Activated CD4-positive, alpha-beta T cell treated with anti-CD3 and anti-CD28 coated beads, Interleukin-2, Interleukin-4, amounts not matched to agents 100 ng/mL and 50 ng/mL, durations not matched to agents 16 hours and 8 hours (primary cell): ENCODE data around the gene B4GALT2.

ENCODE experiments used
- DNase-seq: peaks from one replicate; pipeline ENCODE4 v3.0.0-alpha.2; 2020; ENCODE audit warnings: low spot score

The B4GALT2 gene

GRCh38 chr1:43978551-43979260, at the start of gene B4GALT2:
TSS of gene B4GALT2 (plus strand) at chr1:43979210. CDS start at chr1:43981161, 1,951 bp downstream.
- peak; percentile 42 for DNase-seq

- DNase-seq, result peak; percentile 15
Measured at GRCh38 chr1:43930168-43930948, 48.7 kb upstream of the B4GALT2 start.

- DNase-seq, result no peak
Measured at GRCh38 chr1:43930949-43931275, 48.1 kb upstream of the B4GALT2 start.

- DNase-seq, result no peak
Measured at GRCh38 chr1:43931711-43932660, 47.0 kb upstream of the B4GALT2 start.

- DNase-seq, result no peak
Measured at GRCh38 chr1:43932786-43933385, 46.1 kb upstream of the B4GALT2 start.

GRCh38 chr1:43933386-43934100, 45.5 kb upstream of the B4GALT2 start, which contains the start of gene ARTN:
TSS of gene ARTN (plus strand) at chr1:43933801. CDS start at chr1:43935657, 1,856 bp downstream.
- no peak for DNase-seq

GRCh38 chr1:43934101-43934985, 44.7 kb upstream of the B4GALT2 start:
- peak; percentile 61 for DNase-seq

- no peak for DNase-seq
Measured at GRCh38 chr1:43934986-43935324, 44.1 kb upstream of the B4GALT2 start.

GRCh38 chr1:43935711-43936427, 43.1 kb upstream of the B4GALT2 start:
- DNase-seq, result no peak

- no peak for DNase-seq
Measured at GRCh38 chr1:43936431-43937151, 42.4 kb upstream of the B4GALT2 start.

- DNase-seq, result no peak
Measured at GRCh38 chr1:43937179-43937865, 41.7 kb upstream of the B4GALT2 start.

GRCh38 chr1:43938383-43938782, 40.6 kb upstream of the B4GALT2 start:
- DNase-seq, result no peak

GRCh38 chr1:43938892-43939587, 40.0 kb upstream of the B4GALT2 start:
- DNase-seq, result no peak

- DNase-seq, result no peak
Measured at GRCh38 chr1:43942411-43942810, 36.6 kb upstream of the B4GALT2 start.

- DNase-seq, result no peak
Measured at GRCh38 chr1:43944860-43945259, 34.1 kb upstream of the B4GALT2 start.

GRCh38 chr1:43945674-43946235, 33.3 kb upstream of the B4GALT2 start:
- no peak for DNase-seq
